Stimulated activated CD4-positive, alpha-beta T cell treated with anti-CD3 and anti-CD28 coated beads, Interleukin-12 subunit alpha, Interleukin-12 subunit beta, amount 100 ng/mL, for 4 hours (primary cell): ENCODE data around the gene BEND6.
"Not testable (repeated sequence)": the region's sequence is repeated elsewhere in the genome, so short reads cannot be mapped to it uniquely, and the experiment has no call there.

ENCODE experiments used
- DNase-seq: peaks from one replicate; pipeline ENCODE4 v3.0.0-alpha.2; 2020

The BEND6 gene

GRCh38 chr6:56986611-56987010 is 31.7 kb downstream of the BEND6 start:
- DNase-seq: no peak

GRCh38 chr6:56988145-56988544 is 33.2 kb downstream of the BEND6 start:
- DNase-seq: no peak

GRCh38 chr6:56992036-56992435 is 37.1 kb downstream of the BEND6 start:
- DNase-seq: no peak

GRCh38 chr6:56992703-56993102 is 37.8 kb downstream of the BEND6 start:
- no peak for DNase-seq

- no peak for DNase-seq
Observed at GRCh38 chr6:56995347-56995902, 40.5 kb downstream of the BEND6 start.

- no peak for DNase-seq
Observed at GRCh38 chr6:56996401-56996800, 41.5 kb downstream of the BEND6 start.

GRCh38 chr6:56999049-56999448 is 44.1 kb downstream of the BEND6 start:
- DNase-seq: no peak

- DNase-seq: not testable (repeated sequence)
Observed at GRCh38 chr6:56999748-57000147, 44.8 kb downstream of the BEND6 start.

- DNase-seq: no peak
Observed at GRCh38 chr6:57002197-57002596, 47.3 kb downstream of the BEND6 start.

GRCh38 chr6:57004292-57004691 is 49.4 kb downstream of the BEND6 start:
- DNase-seq: no peak

- DNase-seq: no peak
Observed at GRCh38 chr6:57006101-57006500, 51.2 kb downstream of the BEND6 start.

- DNase-seq: not testable (repeated sequence)
Observed at GRCh38 chr6:57008069-57008468, 53.2 kb downstream of the BEND6 start.

GRCh38 chr6:57013521-57013926 is 58.6 kb downstream of the BEND6 start:
- no peak for DNase-seq

- no peak for DNase-seq
Observed at GRCh38 chr6:57017069-57017468, 62.2 kb downstream of the BEND6 start.

GRCh38 chr6:57017841-57018240 is 62.9 kb downstream of the BEND6 start:
- DNase-seq: no peak

GRCh38 chr6:57019434-57019833 is 64.5 kb downstream of the BEND6 start:
- DNase-seq: no peak

GRCh38 chr6:57021086-57021720 is 66.3 kb downstream of the BEND6 start:
- no peak for DNase-seq

GRCh38 chr6:57024321-57024720 is 69.4 kb downstream of the BEND6 start:
- no peak for DNase-seq

- DNase-seq: no peak
Observed at GRCh38 chr6:57024775-57025174, 69.9 kb downstream of the BEND6 start.

GRCh38 chr6:57026001-57026400 is 71.1 kb downstream of the BEND6 start:
- DNase-seq: no peak

- no peak for DNase-seq
Observed at GRCh38 chr6:57027301-57027700, 72.4 kb downstream of the BEND6 start.

GRCh38 chr6:57029213-57029612 is 74.3 kb downstream of the BEND6 start:
- DNase-seq: no peak

GRCh38 chr6:57033228-57033627 is 78.3 kb downstream of the BEND6 start:
- DNase-seq: no peak

GRCh38 chr6:57035549-57035948 is 80.6 kb downstream of the BEND6 start:
- DNase-seq: no peak

GRCh38 chr6:57038906-57039305 is 84.0 kb downstream of the BEND6 start:
- DNase-seq: no peak
